ENCODE results near the gene ASAP3.

ASAP3 gene

DNA sequence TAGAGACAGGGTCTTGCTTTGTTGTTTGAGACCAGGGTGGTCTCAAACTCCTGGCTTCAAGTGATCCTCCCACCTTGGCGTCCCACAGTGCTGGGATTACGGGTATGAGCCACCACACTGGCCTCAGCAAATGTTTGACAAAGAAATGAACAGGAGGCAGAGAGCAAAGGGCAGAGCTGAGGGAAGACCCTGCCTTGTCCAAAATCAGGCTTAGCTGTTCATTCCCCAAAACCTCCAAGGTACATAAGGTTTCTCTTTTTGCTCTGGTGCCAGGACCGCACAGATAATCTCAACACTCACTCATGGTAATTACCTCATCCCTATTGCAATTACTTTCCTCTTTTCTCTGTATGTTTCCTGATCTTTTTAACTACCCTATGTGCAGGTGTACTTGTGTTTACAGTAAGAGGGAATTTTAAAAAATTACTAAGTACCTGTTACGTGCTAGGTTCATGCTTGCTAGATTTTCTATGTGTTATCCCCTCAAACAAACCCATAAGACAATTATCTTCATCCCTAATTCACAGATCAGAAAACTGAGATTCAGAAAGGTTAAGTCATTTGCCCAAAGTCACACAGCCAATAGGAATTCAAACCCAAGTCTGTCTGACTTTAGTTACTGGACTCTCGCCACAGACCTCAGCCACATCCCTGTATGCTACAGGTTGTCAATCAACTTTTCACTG lies 11.5 kb downstream of the ASAP3 start:
- no peaks in the 10 kb centered on the region for H3K27me3 ChIP-seq (ENCODE audit: insufficient read depth, low read length, poor library complexity, severe bottlenecking)
- H3K79me2 ChIP-seq (ENCODE audit: insufficient read depth, low read length) = no peaks in the 10 kb centered on the region
- H3K4me1 ChIP-seq (ENCODE audit: insufficient read depth, low read length, poor library complexity, severe bottlenecking) = no peaks in the 10 kb centered on the region
- no peaks in the 10 kb centered on the region for H3K9me3 ChIP-seq (ENCODE audit: insufficient read depth, low read depth, low read length)
- H3F3A ChIP-seq (ENCODE audit: low read depth) = no peaks in the 10 kb centered on the region
- H3K36me3 ChIP-seq (ENCODE audit: insufficient read depth, low read length) = no peaks in the 10 kb centered on the region
- H2AFZ ChIP-seq (ENCODE audit: low read length) = no peak overlapping the region
- no peaks in the 10 kb centered on the region for H4K20me1 ChIP-seq (ENCODE audit: insufficient read depth, low read length, poor library complexity, severe bottlenecking)
- no peak overlapping the region for H3K4me2 ChIP-seq (ENCODE audit: low read depth, low read length, poor library complexity, severe bottlenecking)
- no peak overlapping the region for H3K4me3 ChIP-seq (ENCODE audit: low read length, poor library complexity, severe bottlenecking)
- no peaks in the 10 kb centered on the region for H3K9me2 ChIP-seq (replicated peaks; ENCODE audit: low read depth, low read length)
- no peak overlapping the region for H3K9ac ChIP-seq (ENCODE audit: low read depth, low read length, poor library complexity, severe bottlenecking)
- no peak for TF ChIP-seq EZH2phosphoT487 (IDR thresholded peaks at IDR 0.05; ENCODE audit: borderline replicate concordance)
- TF ChIP-seq, protein P1, sequence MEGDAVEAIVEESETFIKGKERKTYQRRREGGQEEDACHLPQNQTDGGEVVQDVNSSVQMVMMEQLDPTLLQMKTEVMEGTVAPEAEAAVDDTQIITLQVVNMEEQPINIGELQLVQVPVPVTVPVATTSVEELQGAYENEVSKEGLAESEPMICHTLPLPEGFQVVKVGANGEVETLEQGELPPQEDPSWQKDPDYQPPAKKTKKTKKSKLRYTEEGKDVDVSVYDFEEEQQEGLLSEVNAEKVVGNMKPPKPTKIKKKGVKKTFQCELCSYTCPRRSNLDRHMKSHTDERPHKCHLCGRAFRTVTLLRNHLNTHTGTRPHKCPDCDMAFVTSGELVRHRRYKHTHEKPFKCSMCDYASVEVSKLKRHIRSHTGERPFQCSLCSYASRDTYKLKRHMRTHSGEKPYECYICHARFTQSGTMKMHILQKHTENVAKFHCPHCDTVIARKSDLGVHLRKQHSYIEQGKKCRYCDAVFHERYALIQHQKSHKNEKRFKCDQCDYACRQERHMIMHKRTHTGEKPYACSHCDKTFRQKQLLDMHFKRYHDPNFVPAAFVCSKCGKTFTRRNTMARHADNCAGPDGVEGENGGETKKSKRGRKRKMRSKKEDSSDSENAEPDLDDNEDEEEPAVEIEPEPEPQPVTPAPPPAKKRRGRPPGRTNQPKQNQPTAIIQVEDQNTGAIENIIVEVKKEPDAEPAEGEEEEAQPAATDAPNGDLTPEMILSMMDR (conservative IDR thresholded peaks at IDR 0.05; ENCODE audit: low read length) = no peak

DNA sequence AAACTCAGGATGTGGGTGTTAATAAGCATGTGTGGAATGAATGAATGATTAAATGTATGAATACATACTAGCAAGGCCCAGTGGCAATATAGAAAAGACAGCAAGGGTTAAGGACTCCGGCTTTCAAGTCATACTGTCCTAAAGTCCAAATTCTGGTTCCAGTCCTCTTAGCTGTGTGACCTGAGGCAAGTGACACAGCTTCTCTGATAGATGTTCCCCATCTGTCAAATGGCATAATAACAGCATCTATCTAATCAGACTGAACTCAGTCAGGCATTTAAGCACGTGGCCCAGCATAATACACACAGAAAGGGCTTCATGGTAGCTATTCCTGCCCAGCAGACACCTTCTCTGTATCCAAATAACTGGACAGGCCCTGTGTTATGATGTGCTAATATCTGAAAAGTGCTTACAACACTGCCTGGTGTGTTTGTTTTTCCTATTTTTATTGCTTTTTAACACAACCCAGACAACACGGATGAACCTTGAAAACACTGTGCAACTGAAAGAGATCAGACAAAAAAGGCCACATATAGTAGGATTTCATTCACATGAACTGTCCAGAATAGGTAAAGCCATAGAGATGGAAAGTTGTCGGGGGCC lies 12.4 kb downstream of the ASAP3 start:
- H3K4me3 ChIP-seq (ENCODE audit: low read length, poor library complexity, severe bottlenecking) = no peak overlapping the region

DNA sequence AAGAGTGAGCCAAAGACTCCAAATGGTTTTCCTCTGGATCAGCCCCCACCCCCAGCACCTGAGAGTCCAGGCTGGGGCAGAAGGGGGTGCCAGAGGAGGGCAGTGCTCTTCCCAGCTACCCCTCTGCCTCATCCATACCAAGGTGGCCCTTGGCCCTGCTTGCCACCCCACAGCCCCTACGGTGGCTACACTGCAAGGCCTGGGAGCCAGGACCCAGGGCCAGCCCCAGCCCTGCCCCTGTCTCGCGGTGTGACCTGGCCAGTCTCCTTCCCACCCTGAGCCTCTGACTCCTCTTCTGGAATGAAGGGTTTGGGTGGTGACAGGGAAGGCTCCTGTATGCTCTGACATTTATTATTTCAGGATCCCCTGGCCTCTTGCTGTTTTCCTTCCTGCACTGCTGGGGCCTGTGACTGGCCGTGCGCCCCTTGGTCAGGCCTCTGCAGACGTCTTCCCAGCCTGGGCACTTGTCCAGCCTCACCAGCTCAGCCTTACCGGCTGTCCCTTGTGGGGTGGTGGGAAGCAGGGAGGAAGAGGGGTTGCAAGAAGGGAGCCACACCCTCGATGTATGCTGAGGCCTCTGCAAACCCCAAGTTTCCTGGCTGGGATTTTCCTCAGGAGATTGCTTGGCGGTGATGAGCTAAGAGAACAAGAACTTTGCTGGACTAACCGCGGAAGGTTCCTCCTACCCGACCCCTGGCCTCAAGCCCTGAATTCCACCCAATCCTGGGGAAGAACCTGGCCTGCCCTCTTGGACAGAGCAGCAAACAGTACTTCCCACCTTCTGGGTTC lies 13.5 kb downstream of the ASAP3 start:
- H3K9ac ChIP-seq (ENCODE audit: low read depth, low read length, poor library complexity, severe bottlenecking) = no peak overlapping the region
- no peaks in the 10 kb centered on the region for H3K4me1 ChIP-seq (ENCODE audit: insufficient read depth, low read length, poor library complexity, severe bottlenecking)
- H3K36me3 ChIP-seq (ENCODE audit: insufficient read depth, low read length) = no peaks in the 10 kb centered on the region
- H2AFZ ChIP-seq (ENCODE audit: low read length) = no peak overlapping the region
- H3K9me2 ChIP-seq (replicated peaks; ENCODE audit: low read depth, low read length) = no peaks in the 10 kb centered on the region
- no peaks in the 10 kb centered on the region for H3F3A ChIP-seq (ENCODE audit: low read depth)
- no peaks in the 10 kb centered on the region for H3K79me2 ChIP-seq (ENCODE audit: insufficient read depth, low read length)
- no peaks in the 10 kb centered on the region for H4K20me1 ChIP-seq (ENCODE audit: insufficient read depth, low read length, poor library complexity, severe bottlenecking)
- no peak overlapping the region for H3K4me3 ChIP-seq (ENCODE audit: low read length, poor library complexity, severe bottlenecking)
- TF ChIP-seq EZH2phosphoT487 (IDR thresholded peaks at IDR 0.05; ENCODE audit: borderline replicate concordance) = no peak
- TF ChIP-seq, protein P1 (conservative IDR thresholded peaks at IDR 0.05; ENCODE audit: low read length) = no peak
- no peaks in the 10 kb centered on the region for H3K27me3 ChIP-seq (ENCODE audit: insufficient read depth, low read length, poor library complexity, severe bottlenecking)
- H3K9me3 ChIP-seq (ENCODE audit: insufficient read depth, low read depth, low read length) = no peaks in the 10 kb centered on the region
- H3K4me2 ChIP-seq (ENCODE audit: low read depth, low read length, poor library complexity, severe bottlenecking) = no peak overlapping the region

More for the DNA sequence above, 12.4 kb downstream of the ASAP3 start:
- Histone ChIP-seq H3K9me2 (replicated peaks; ENCODE audit: low read depth, low read length) (no peaks in the 10 kb centered on the region), H2AFZ (ENCODE audit: low read length) (no peak overlapping the region), H3K9ac (ENCODE audit: low read depth, low read length, poor library complexity, severe bottlenecking) (no peak overlapping the region), H3F3A (ENCODE audit: low read depth) (no peaks in the 10 kb centered on the region), H3K79me2 (ENCODE audit: insufficient read depth, low read length) (no peaks in the 10 kb centered on the region), H3K9me3 (ENCODE audit: insufficient read depth, low read depth, low read length) (no peaks in the 10 kb centered on the region), H4K20me1 (ENCODE audit: insufficient read depth, low read length, poor library complexity, severe bottlenecking) (no peaks in the 10 kb centered on the region), H3K4me1 (ENCODE audit: insufficient read depth, low read length, poor library complexity, severe bottlenecking) (no peaks in the 10 kb centered on the region), H3K4me2 (ENCODE audit: low read depth, low read length, poor library complexity, severe bottlenecking) (no peak overlapping the region), H3K36me3 (ENCODE audit: insufficient read depth, low read length) (no peaks in the 10 kb centered on the region), H3K27me3 (ENCODE audit: insufficient read depth, low read length, poor library complexity, severe bottlenecking) (no peaks in the 10 kb centered on the region)
- TF ChIP-seq EZH2phosphoT487 (IDR thresholded peaks at IDR 0.05; ENCODE audit: borderline replicate concordance) = no peak
- TF ChIP-seq, protein P1 (conservative IDR thresholded peaks at IDR 0.05; ENCODE audit: low read length) = no peak
